HEK293 (cell line): ENCODE measurements around the gene TUT1.

Experiments
- EGR2 ChIP-seq: fragments of 450-650 bp; formaldehyde crosslinking; IDR thresholded peaks from 2 replicates; pipeline ENCODE4 v1.5.1; 2016; ENCODE audit warnings: low read depth, missing biosample characterization, missing genetic modification characterization
- GLI2 ChIP-seq: fragments of 450-650 bp; formaldehyde crosslinking; IDR thresholded peaks from 2 replicates; pipeline ENCODE4; 2017; ENCODE audit warnings: missing biosample characterization, missing genetic modification characterization, low read depth, borderline replicate concordance
- GLIS2 ChIP-seq: fragments of 450-650 bp; formaldehyde crosslinking; IDR thresholded peaks from 2 replicates; pipeline ENCODE4 v1.5.1; 2016; ENCODE audit warnings: missing biosample characterization, missing genetic modification characterization
- HIC1 ChIP-seq: fragments of 450-650 bp; formaldehyde crosslinking; IDR thresholded peaks from 2 replicates; pipeline ENCODE4 v1.5.1; 2016; ENCODE audit warnings: missing biosample characterization, missing genetic modification characterization
- KLF7 ChIP-seq: fragments of 450-650 bp; formaldehyde crosslinking; IDR thresholded peaks from 2 replicates; pipeline ENCODE4 v1.5.1; 2016; ENCODE audit warnings: missing biosample characterization, missing genetic modification characterization, borderline replicate concordance
- REPIN1 ChIP-seq: fragments of 450-650 bp; formaldehyde crosslinking; IDR thresholded peaks from 2 replicates; pipeline ENCODE4 v1.5.1; 2017; ENCODE audit warnings: missing biosample characterization, missing genetic modification characterization, low read depth
- SP2 ChIP-seq: fragments of 450-650 bp; formaldehyde crosslinking; IDR thresholded peaks from 2 replicates; pipeline ENCODE4 v1.5.1; 2016; ENCODE audit warnings: missing biosample characterization, missing genetic modification characterization
- SP7 ChIP-seq: fragments of 450-650 bp; formaldehyde crosslinking; IDR thresholded peaks from 2 replicates; pipeline ENCODE4 v1.5.1; 2016; ENCODE audit warnings: missing biosample characterization, missing genetic modification characterization
- YY2 ChIP-seq: fragments of 450-650 bp; formaldehyde crosslinking; IDR thresholded peaks from 2 replicates; pipeline ENCODE4 v1.5.1; 2016; ENCODE audit warnings: missing biosample characterization, missing genetic modification characterization
- ZBTB44 ChIP-seq: fragments of 450-650 bp; IDR thresholded peaks from 2 replicates; pipeline ENCODE4 v1.5.1; 2018; ENCODE audit warnings: missing biosample characterization, mild to moderate bottlenecking, missing genetic modification characterization
- ZBTB49 ChIP-seq: fragments of 450-650 bp; formaldehyde crosslinking; IDR thresholded peaks from 2 replicates; pipeline ENCODE4 v1.5.1; 2016; ENCODE audit warnings: missing biosample characterization, missing genetic modification characterization, low read depth
- ZBTB6 ChIP-seq: fragments of 450-650 bp; formaldehyde crosslinking; IDR thresholded peaks from 2 replicates; pipeline ENCODE4 v1.5.1; 2017; ENCODE audit warnings: missing biosample characterization, missing genetic modification characterization
- ZFHX2 ChIP-seq: fragments of 450-650 bp; formaldehyde crosslinking; conservative IDR thresholded peaks from 2 replicates; pipeline ENCODE4 v1.5.1; 2016; ENCODE audit warnings: missing biosample characterization, missing genetic modification characterization
- ZFP3 ChIP-seq: fragments of 450-650 bp; formaldehyde crosslinking; IDR thresholded peaks from 2 replicates; pipeline ENCODE4 v1.5.1; 2016; ENCODE audit warnings: low read depth, missing biosample characterization, missing genetic modification characterization
- ZNF157 ChIP-seq: fragments of 450-650 bp; formaldehyde crosslinking; IDR thresholded peaks from 2 replicates; pipeline ENCODE4 v1.5.1; 2016; ENCODE audit warnings: missing biosample characterization, missing genetic modification characterization
- ZNF214 ChIP-seq: fragments of 450-650 bp; formaldehyde crosslinking; IDR thresholded peaks from 2 replicates; pipeline ENCODE4 v1.5.1; 2017; ENCODE audit warnings: missing biosample characterization, mild to moderate bottlenecking, missing genetic modification characterization, borderline replicate concordance
- ZNF248 ChIP-seq: fragments of 450-650 bp; formaldehyde crosslinking; IDR thresholded peaks from 2 replicates; pipeline ENCODE4 v1.5.1; 2017; ENCODE audit warnings: missing biosample characterization, missing genetic modification characterization
- ZNF274 ChIP-seq, 2 experiments: fragments of 200-500 bp in 1 of 2; fragments of 450-650 bp in 1 of 2; sonication (Bioruptor generic) in 1 of 2; formaldehyde crosslinking in 1 of 2; IDR thresholded peaks; 2 replicates each; pipeline versions ENCODE4 v1.5.1 to v1.6.1; 2014 to 2016; ENCODE audit warnings: borderline replicate concordance in 1 of 2, inconsistent platforms in 1 of 2, low read length in 1 of 2, missing biosample characterization in 1 of 2, missing genetic modification characterization in 1 of 2
- ZNF335 ChIP-seq: fragments of 450-650 bp; formaldehyde crosslinking; conservative IDR thresholded peaks from 2 replicates; pipeline ENCODE4 v1.5.1; 2016; ENCODE audit warnings: missing biosample characterization, missing genetic modification characterization
- ZNF354C ChIP-seq: fragments of 450-650 bp; formaldehyde crosslinking; IDR thresholded peaks from 2 replicates; pipeline ENCODE4 v1.5.1; 2016; ENCODE audit warnings: missing biosample characterization, missing genetic modification characterization, low read depth, borderline replicate concordance
- ZNF473 ChIP-seq: fragments of 450-650 bp; formaldehyde crosslinking; IDR thresholded peaks from 2 replicates; pipeline ENCODE4 v1.5.1; 2017; ENCODE audit warnings: missing biosample characterization, missing genetic modification characterization
- ZNF513 ChIP-seq: fragments of 450-650 bp; IDR thresholded peaks from 2 replicates; pipeline ENCODE4 v1.5.1; 2018; ENCODE audit warnings: missing biosample characterization, missing genetic modification characterization
- ZNF529 ChIP-seq: fragments of 450-650 bp; formaldehyde crosslinking; IDR thresholded peaks from 2 replicates; pipeline ENCODE4 v1.5.1; 2017; ENCODE audit warnings: missing genetic modification characterization, missing biosample characterization; ENCODE audit not compliant: insufficient replicate concordance
- ZNF560 ChIP-seq: fragments of 450-650 bp; formaldehyde crosslinking; IDR thresholded peaks from 2 replicates; pipeline ENCODE4 v1.5.1; 2017; ENCODE audit warnings: missing biosample characterization, missing genetic modification characterization, borderline replicate concordance
- ZNF585B ChIP-seq: fragments of 450-650 bp; formaldehyde crosslinking; IDR thresholded peaks from 2 replicates; pipeline ENCODE4 v1.5.1; 2016; ENCODE audit warnings: missing biosample characterization, missing genetic modification characterization
- ZNF596 ChIP-seq: fragments of 450-650 bp; IDR thresholded peaks from 2 replicates; pipeline ENCODE4 v1.5.0; 2018; ENCODE audit warnings: missing biosample characterization, mild to moderate bottlenecking, missing genetic modification characterization, moderate library complexity
- ZNF654 ChIP-seq: fragments of 450-650 bp; formaldehyde crosslinking; IDR thresholded peaks from 2 replicates; pipeline ENCODE4 v1.5.1; 2016; ENCODE audit warnings: low read depth, missing biosample characterization, missing genetic modification characterization
- ZSCAN4 ChIP-seq: fragments of 450-650 bp; formaldehyde crosslinking; IDR thresholded peaks from 2 replicates; pipeline ENCODE4 v1.5.1; 2017; ENCODE audit warnings: missing biosample characterization, missing genetic modification characterization

TUT1 gene

GRCh38 chr11:62546929-62547625 lies 44.2 kb downstream of the TUT1 start (continued):
- TF ChIP-seq ZNF214 (tag by site-specific recombination) (no peak), EGR2 (tag by site-specific recombination) (peak; percentile 72; the same call in 1 of the 2 replicates), HIC1 (tag by site-specific recombination) (no peak), ZBTB44 (tag by site-specific recombination) (no peak), ZNF248 (no peak), ZBTB6 (tag by site-specific recombination) (no peak), ZNF513 (tag by site-specific recombination) (no peak), ZNF335 (tag by site-specific recombination) (peak; percentile 4; the same call in 1 of the 2 replicates), ZNF560 (tag by site-specific recombination) (no peak), SP2 (tag by site-specific recombination) (peak; percentile 47), GLI2 (tag by site-specific recombination) (no peak), ZBTB49 (no peak), ZSCAN4 (tag by site-specific recombination) (no peak), ZNF529 (tag by site-specific recombination) (no peak), ZNF157 (tag by site-specific recombination) (no peak), ZNF354C (tag by site-specific recombination) (no peak), REPIN1 (tag by site-specific recombination) (no peak), ZNF473 (tag by site-specific recombination) (no peak), GLIS2 (tag by site-specific recombination) (peak; percentile 48; the same call in 1 of the 2 replicates), ZFHX2 (tag by site-specific recombination) (peak; percentile 89), ZNF274 (IDR thresholded peaks at IDR 0.05; ENCODE audit: low read length) (no peak), ZNF274 (tag by site-specific recombination; IDR thresholded peaks at IDR 0.05; ENCODE audit: borderline replicate concordance) (no peak), ZNF585B (tag by site-specific recombination) (no peak), ZNF596 (no peak), ZNF654 (no peak), ZFP3 (no peak), SP7 (tag by site-specific recombination) (no peak), YY2 (no peak), KLF7 (tag by site-specific recombination) (0 out of 2 replicates have a peak, but pooled peaks have one; percentile 46)
